ENCODE data around the gene RASD2.

RASD2 gene

GRCh38 chr22:35519306-35520000 lies 21.2 kb upstream of the RASD2 start:
- TF ChIP-seq POLR2AphosphoS5 (IDR thresholded peaks at IDR 0.05; ENCODE audit: low read depth, low read length) (no peak), TAF1 (IDR thresholded peaks at IDR 0.05; ENCODE audit: borderline replicate concordance, insufficient read depth, low read length) (no peak), SIN3A (IDR thresholded peaks at IDR 0.05; ENCODE audit: borderline replicate concordance, insufficient read depth, low read length) (no peak), FOXP2 (optimal IDR thresholded peaks at IDR 0.05; ENCODE audit: borderline replicate concordance, extremely low read depth, extremely low read length, insufficient read depth) (no peak)
- TF ChIP-seq, protein P1, sequence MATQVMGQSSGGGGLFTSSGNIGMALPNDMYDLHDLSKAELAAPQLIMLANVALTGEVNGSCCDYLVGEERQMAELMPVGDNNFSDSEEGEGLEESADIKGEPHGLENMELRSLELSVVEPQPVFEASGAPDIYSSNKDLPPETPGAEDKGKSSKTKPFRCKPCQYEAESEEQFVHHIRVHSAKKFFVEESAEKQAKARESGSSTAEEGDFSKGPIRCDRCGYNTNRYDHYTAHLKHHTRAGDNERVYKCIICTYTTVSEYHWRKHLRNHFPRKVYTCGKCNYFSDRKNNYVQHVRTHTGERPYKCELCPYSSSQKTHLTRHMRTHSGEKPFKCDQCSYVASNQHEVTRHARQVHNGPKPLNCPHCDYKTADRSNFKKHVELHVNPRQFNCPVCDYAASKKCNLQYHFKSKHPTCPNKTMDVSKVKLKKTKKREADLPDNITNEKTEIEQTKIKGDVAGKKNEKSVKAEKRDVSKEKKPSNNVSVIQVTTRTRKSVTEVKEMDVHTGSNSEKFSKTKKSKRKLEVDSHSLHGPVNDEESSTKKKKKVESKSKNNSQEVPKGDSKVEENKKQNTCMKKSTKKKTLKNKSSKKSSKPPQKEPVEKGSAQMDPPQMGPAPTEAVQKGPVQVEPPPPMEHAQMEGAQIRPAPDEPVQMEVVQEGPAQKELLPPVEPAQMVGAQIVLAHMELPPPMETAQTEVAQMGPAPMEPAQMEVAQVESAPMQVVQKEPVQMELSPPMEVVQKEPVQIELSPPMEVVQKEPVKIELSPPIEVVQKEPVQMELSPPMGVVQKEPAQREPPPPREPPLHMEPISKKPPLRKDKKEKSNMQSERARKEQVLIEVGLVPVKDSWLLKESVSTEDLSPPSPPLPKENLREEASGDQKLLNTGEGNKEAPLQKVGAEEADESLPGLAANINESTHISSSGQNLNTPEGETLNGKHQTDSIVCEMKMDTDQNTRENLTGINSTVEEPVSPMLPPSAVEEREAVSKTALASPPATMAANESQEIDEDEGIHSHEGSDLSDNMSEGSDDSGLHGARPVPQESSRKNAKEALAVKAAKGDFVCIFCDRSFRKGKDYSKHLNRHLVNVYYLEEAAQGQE (IDR thresholded peaks at IDR 0.05; ENCODE audit: insufficient read depth in 1 of 2, low read depth in 2 of 2, low read length in 2 of 2), result no peak

- TF ChIP-seq FOXP2 (optimal IDR thresholded peaks at IDR 0.05; ENCODE audit: borderline replicate concordance, extremely low read depth, extremely low read length, insufficient read depth), result no peak
- TF ChIP-seq POLR2AphosphoS5 (IDR thresholded peaks at IDR 0.05; ENCODE audit: low read depth, low read length), result no peak
- no peak for TF ChIP-seq SIN3A (IDR thresholded peaks at IDR 0.05; ENCODE audit: borderline replicate concordance, insufficient read depth, low read length)
- TF ChIP-seq, protein P1 (IDR thresholded peaks at IDR 0.05; ENCODE audit: insufficient read depth in 1 of 2, low read depth in 2 of 2, low read length in 2 of 2), result no peak
- TF ChIP-seq TAF1 (IDR thresholded peaks at IDR 0.05; ENCODE audit: borderline replicate concordance, insufficient read depth, low read length), result no peak
These were observed 19.0 kb upstream of the RASD2 start for GRCh38 chr22:35521358-35522224.

- TF ChIP-seq POLR2AphosphoS5 (IDR thresholded peaks at IDR 0.05; ENCODE audit: low read depth, low read length) (no peak), SIN3A (IDR thresholded peaks at IDR 0.05; ENCODE audit: borderline replicate concordance, insufficient read depth, low read length) (no peak), FOXP2 (optimal IDR thresholded peaks at IDR 0.05; ENCODE audit: borderline replicate concordance, extremely low read depth, extremely low read length, insufficient read depth) (no peak), TAF1 (IDR thresholded peaks at IDR 0.05; ENCODE audit: borderline replicate concordance, insufficient read depth, low read length) (no peak)
- TF ChIP-seq, protein P1 (IDR thresholded peaks at IDR 0.05; ENCODE audit: insufficient read depth in 1 of 2, low read depth in 2 of 2, low read length in 2 of 2), result no peak
These were observed 18.1 kb upstream of the RASD2 start for GRCh38 chr22:35522225-35523149.

GRCh38 chr22:35523167-35523947 lies 17.3 kb upstream of the RASD2 start:
- TF ChIP-seq POLR2AphosphoS5 (IDR thresholded peaks at IDR 0.05; ENCODE audit: low read depth, low read length), result no peak
- no peak for TF ChIP-seq SIN3A (IDR thresholded peaks at IDR 0.05; ENCODE audit: borderline replicate concordance, insufficient read depth, low read length)
- no peak for TF ChIP-seq FOXP2 (optimal IDR thresholded peaks at IDR 0.05; ENCODE audit: borderline replicate concordance, extremely low read depth, extremely low read length, insufficient read depth)
- no peak for TF ChIP-seq TAF1 (IDR thresholded peaks at IDR 0.05; ENCODE audit: borderline replicate concordance, insufficient read depth, low read length)
- TF ChIP-seq, protein P1 (IDR thresholded peaks at IDR 0.05; ENCODE audit: insufficient read depth in 1 of 2, low read depth in 2 of 2, low read length in 2 of 2), result no peak
